ENCODE measurements around the gene NLE1. TPM values are rescaled to one million over a fixed set of nuclear protein-coding genes. Genes with fewer than 3 reads are reported as not detected.

The NLE1 gene
- total and polyA plus RNA-seq, 3 experiments from 2014 or later = 4.6 to 58.3 (median 54.0) TPM

- POLR2A ChIA-PET = no interaction called here
- peaks cover 57% of the 10 kb centered on the region for H3K4me1 ChIP-seq (ENCODE audit: insufficient read depth, low read length)
- no peaks in the 10 kb centered on the region for H3K27me3 ChIP-seq (ENCODE audit: insufficient read depth, low read length, poor library complexity, severe bottlenecking)
- H3K4me3 Mint-ChIP-seq = peak overlapping the region in 1 of 7 donors; percentile 12
- no peak overlapping the region for H3K27ac ChIP-seq (ENCODE audit: low read depth, low read length)
- no peak for DNase-seq
- H3K4me3 ChIP-seq (ENCODE audit: low read length) = no peak overlapping the region
- H3K27me3 Mint-ChIP-seq = peaks cover 0 to 2% of the 10 kb centered on the region in 2 donors
- CTCF ChIA-PET = interaction anchor here (1.2 kb wide), 1 partner anchor 8 kb away, joined by 3 read pairs; no protein-coding TSS in a partner anchor
- H3K27ac Mint-ChIP-seq = peak overlapping the region; percentile 35 to 96 (median 83)
- peaks cover 0 to 1% (median 0%) of the 10 kb centered on the region in 3 donors for H3K36me3 Mint-ChIP-seq
- no peaks in the 10 kb centered on the region for H3K9me3 Mint-ChIP-seq
- peaks cover 47 to 59% (median 55%) of the 10 kb centered on the region in 3 donors for H3K4me1 Mint-ChIP-seq
- no peaks in the 10 kb centered on the region for H3K9me3 ChIP-seq (ENCODE audit: low read length)
- H3K36me3 ChIP-seq (ENCODE audit: insufficient read depth, low read length) = no peaks in the 10 kb centered on the region
Measured at GRCh38 chr17:35162755-35163154, 20.7 kb upstream of the NLE1 start.

- no peaks in the 10 kb centered on the region for H3K27me3 ChIP-seq (ENCODE audit: insufficient read depth, low read length, poor library complexity, severe bottlenecking)
- Mint-ChIP-seq H3K36me3 (peaks cover 0 to 1% (median 0%) of the 10 kb centered on the region in 3 donors), H3K27ac (peak overlapping the region; percentile 82 to 96 (median 90)), H3K4me1 (peaks cover 43 to 58% (median 55%) of the 10 kb centered on the region in 3 donors), H3K9me3 (no peaks in the 10 kb centered on the region), H3K4me3 (peak overlapping the region; percentile 61 to 78 (median 75)), H3K27me3 (peaks cover 0 to 2% of the 10 kb centered on the region in 2 donors)
- peak overlapping the region; percentile 43 for H3K4me3 ChIP-seq (ENCODE audit: low read length)
- no peaks in the 10 kb centered on the region for H3K36me3 ChIP-seq (ENCODE audit: insufficient read depth, low read length)
- ChIA-PET POLR2A (interaction anchor here (0.7 to 1.3 kb wide), 5 partner anchors 53 to 418 kb away, joined by 3 to 10 read pairs (median 3); partner anchors contain the start of genes PEX12, SLFN13 and SLFN5), CTCF (interaction anchor here (0.7 to 1.8 kb wide), 7 partner anchors 20 to 441 kb away, joined by 3 to 6 read pairs (median 4); partner anchors contain the start of genes NLE1 and SLFN5)
- H3K9me3 ChIP-seq (ENCODE audit: low read length) = no peaks in the 10 kb centered on the region
- H3K27ac ChIP-seq (ENCODE audit: low read depth, low read length) = peak overlapping the region; percentile 53
- DNase-seq = peak in 2 of 5 donors; percentile 50 to 57
- peaks cover 57% of the 10 kb centered on the region for H3K4me1 ChIP-seq (ENCODE audit: insufficient read depth, low read length)
Measured at GRCh38 chr17:35161281-35161761, 19.2 kb upstream of the NLE1 start.

DNA sequence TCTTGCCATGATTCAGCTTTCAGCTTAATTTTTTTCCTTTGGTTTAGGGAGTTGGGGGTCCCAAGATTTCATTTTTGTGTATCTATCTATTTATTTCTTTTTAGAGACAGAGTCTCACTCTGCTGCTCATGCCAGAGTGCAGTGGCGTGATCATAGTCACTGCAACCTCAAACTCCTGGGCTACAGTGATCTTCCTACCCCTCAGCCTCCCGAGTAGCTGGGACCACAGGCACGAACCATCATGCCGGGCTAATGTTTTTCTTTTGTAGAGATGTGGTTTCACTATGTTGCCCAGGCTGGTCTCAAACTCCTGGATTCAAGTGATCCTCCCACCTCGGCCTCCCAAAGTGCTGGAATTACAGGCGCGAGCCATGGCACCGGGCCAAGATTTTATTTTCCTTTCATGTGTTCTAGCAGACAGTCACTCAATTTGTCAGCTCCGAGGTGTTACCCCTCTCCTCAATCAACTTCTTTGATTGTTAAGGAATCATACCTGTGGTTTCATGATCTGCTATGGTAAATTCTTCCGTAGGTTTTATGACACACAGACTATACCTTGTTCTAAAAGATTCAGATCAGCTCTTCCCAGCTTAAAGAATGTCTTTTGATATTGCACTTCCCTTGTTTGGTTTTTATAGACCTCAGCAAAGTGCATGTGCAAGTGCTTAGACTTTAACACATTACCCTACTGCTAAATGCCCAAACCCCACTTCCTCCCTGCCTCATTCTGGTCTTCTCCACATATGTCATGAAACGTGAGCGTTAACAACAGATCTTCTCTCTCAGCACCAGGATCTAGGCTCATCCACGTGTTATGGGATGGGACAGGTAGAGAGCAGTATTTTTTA is 18.5 kb upstream of the NLE1 start:
- Mint-ChIP-seq H3K36me3 (no peaks in the 10 kb centered on the region), H3K27me3 (peaks cover 0 to 2% of the 10 kb centered on the region in 2 donors), H3K27ac (peak overlapping the region; percentile 82 to 96 (median 90)), H3K4me3 (peak overlapping the region; percentile 61 to 78 (median 75)), H3K4me1 (peaks cover 41 to 55% (median 55%) of the 10 kb centered on the region in 3 donors), H3K9me3 (no peaks in the 10 kb centered on the region)
- ChIA-PET CTCF (interaction anchor here (0.8 to 1.8 kb wide), 6 partner anchors 19 to 442 kb away, joined by 3 to 6 read pairs (median 4); partner anchors contain the start of gene NLE1), POLR2A (interaction anchor here (0.7 to 1.3 kb wide), 7 partner anchors 19 to 418 kb away, joined by 3 to 10 read pairs (median 3); partner anchors contain the start of genes NLE1, PEX12, SLFN13 and SLFN5)
- peak in 3 of 5 donors; percentile 64 to 78 (median 71) for DNase-seq
- H3K4me1 ChIP-seq (ENCODE audit: insufficient read depth, low read length) = peaks cover 56% of the 10 kb centered on the region
- H3K9me3 ChIP-seq (ENCODE audit: low read length) = no peaks in the 10 kb centered on the region
- peak overlapping the region; percentile 53 for H3K27ac ChIP-seq (ENCODE audit: low read depth, low read length)
- H3K36me3 ChIP-seq (ENCODE audit: insufficient read depth, low read length) = no peaks in the 10 kb centered on the region
- H3K4me3 ChIP-seq (ENCODE audit: low read length) = peak overlapping the region; percentile 43
- H3K27me3 ChIP-seq (ENCODE audit: insufficient read depth, low read length, poor library complexity, severe bottlenecking) = no peaks in the 10 kb centered on the region

DNA sequence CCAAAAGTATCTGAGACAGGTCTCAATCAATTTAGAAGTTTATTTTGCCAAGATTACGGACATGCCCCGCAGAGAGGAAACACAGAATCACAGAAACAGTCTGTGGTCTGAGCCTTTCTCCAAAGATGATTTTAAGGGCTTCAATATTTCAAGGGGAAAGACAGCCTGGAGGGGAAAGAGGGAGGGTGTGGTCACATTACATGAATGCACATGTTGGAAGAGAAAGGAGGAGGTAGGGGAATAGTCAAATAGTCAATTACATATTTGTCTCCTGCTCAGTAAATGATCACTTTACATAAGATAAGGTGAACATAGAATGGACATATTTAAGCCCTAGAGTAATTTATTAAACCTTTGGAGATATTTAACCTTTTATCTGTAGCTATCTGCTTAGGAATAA is 17.8 kb upstream of the NLE1 start:
- ChIA-PET CTCF (interaction anchor here (1.3 kb wide), 1 partner anchor 18 kb away, joined by 6 read pairs; the partner anchor contains the start of gene NLE1), POLR2A (interaction anchor here (0.8 kb wide), 1 partner anchor 18 kb away, joined by 8 read pairs; the partner anchor contains the start of gene NLE1)
- Mint-ChIP-seq H3K9me3 (no peaks in the 10 kb centered on the region), H3K36me3 (no peaks in the 10 kb centered on the region), H3K27me3 (peaks cover 0 to 2% of the 10 kb centered on the region in 2 donors), H3K27ac (peak overlapping the region; percentile 42 to 96 (median 85)), H3K4me1 (peaks cover 38 to 49% (median 49%) of the 10 kb centered on the region in 3 donors), H3K4me3 (peak overlapping the region in 6 of 7 donors; percentile 18 to 76 (median 74))
- H3K9me3 ChIP-seq (ENCODE audit: low read length) = no peaks in the 10 kb centered on the region
- H3K27ac ChIP-seq (ENCODE audit: low read depth, low read length) = peak overlapping the region; percentile 14
- peaks cover 50% of the 10 kb centered on the region for H3K4me1 ChIP-seq (ENCODE audit: insufficient read depth, low read length)
- no peaks in the 10 kb centered on the region for H3K36me3 ChIP-seq (ENCODE audit: insufficient read depth, low read length)
- H3K27me3 ChIP-seq (ENCODE audit: insufficient read depth, low read length, poor library complexity, severe bottlenecking) = no peaks in the 10 kb centered on the region
- H3K4me3 ChIP-seq (ENCODE audit: low read length) = no peak overlapping the region
- DNase-seq = no peak

GRCh38 chr17:35155246-35155645 is 13.1 kb upstream of the NLE1 start:
- Histone ChIP-seq H3K27ac (ENCODE audit: low read depth, low read length) (no peak overlapping the region), H3K4me1 (ENCODE audit: insufficient read depth, low read length) (peaks cover 16% of the 10 kb centered on the region), H3K36me3 (ENCODE audit: insufficient read depth, low read length) (no peaks in the 10 kb centered on the region), H3K4me3 (ENCODE audit: low read length) (no peak overlapping the region), H3K27me3 (ENCODE audit: insufficient read depth, low read length, poor library complexity, severe bottlenecking) (no peaks in the 10 kb centered on the region), H3K9me3 (ENCODE audit: low read length) (no peaks in the 10 kb centered on the region)
- DNase-seq = no peak
- Mint-ChIP-seq H3K4me3 (no peak overlapping the region), H3K4me1 (peaks cover 11 to 12% (median 11%) of the 10 kb centered on the region in 3 donors), H3K36me3 (no peaks in the 10 kb centered on the region), H3K27ac (no peak overlapping the region), H3K27me3 (no peaks in the 10 kb centered on the region), H3K9me3 (no peaks in the 10 kb centered on the region)
- ChIA-PET POLR2A (no interaction called here), CTCF (no interaction called here)

GRCh38 chr17:35154196-35155165 is 12.4 kb upstream of the NLE1 start:
- peaks cover 9% of the 10 kb centered on the region for H3K4me1 ChIP-seq (ENCODE audit: insufficient read depth, low read length)
- Mint-ChIP-seq H3K9me3 (no peaks in the 10 kb centered on the region), H3K27ac (peak overlapping the region in 1 of 8 donors; percentile 22), H3K4me3 (no peak overlapping the region), H3K27me3 (no peaks in the 10 kb centered on the region), H3K4me1 (peaks cover 4% of the 10 kb centered on the region in 3 donors), H3K36me3 (no peaks in the 10 kb centered on the region)
- CTCF ChIA-PET = no interaction called here
- H3K27ac ChIP-seq (ENCODE audit: low read depth, low read length) = no peak overlapping the region
- H3K36me3 ChIP-seq (ENCODE audit: insufficient read depth, low read length) = no peaks in the 10 kb centered on the region
- H3K27me3 ChIP-seq (ENCODE audit: insufficient read depth, low read length, poor library complexity, severe bottlenecking) = no peaks in the 10 kb centered on the region
- H3K4me3 ChIP-seq (ENCODE audit: low read length) = no peak overlapping the region
- no peak for DNase-seq
- POLR2A ChIA-PET = no interaction called here
- no peaks in the 10 kb centered on the region for H3K9me3 ChIP-seq (ENCODE audit: low read length)

GRCh38 chr17:35152421-35153140 is 10.5 kb upstream of the NLE1 start:
- Mint-ChIP-seq H3K27ac (no peak overlapping the region), H3K27me3 (no peaks in the 10 kb centered on the region), H3K9me3 (no peaks in the 10 kb centered on the region), H3K4me3 (no peak overlapping the region), H3K4me1 (no peaks in the 10 kb centered on the region), H3K36me3 (no peaks in the 10 kb centered on the region)
- no peak for DNase-seq
- no peaks in the 10 kb centered on the region for H3K4me1 ChIP-seq (ENCODE audit: insufficient read depth, low read length)
- no peaks in the 10 kb centered on the region for H3K36me3 ChIP-seq (ENCODE audit: insufficient read depth, low read length)
- H3K4me3 ChIP-seq (ENCODE audit: low read length) = no peak overlapping the region
- H3K9me3 ChIP-seq (ENCODE audit: low read length) = no peaks in the 10 kb centered on the region
- H3K27me3 ChIP-seq (ENCODE audit: insufficient read depth, low read length, poor library complexity, severe bottlenecking) = no peaks in the 10 kb centered on the region
- ChIA-PET POLR2A (no interaction called here), CTCF (no interaction called here)
- no peak overlapping the region for H3K27ac ChIP-seq (ENCODE audit: low read depth, low read length)
